Ovary (tissue), 3 donors: ENCODE results near the gene VAMP5.
"Not testable (repeated sequence)": the region's sequence is repeated elsewhere in the genome, so short reads cannot be mapped to it uniquely, and the experiment has no call there.

ENCODE experiments used
- EP300 ChIP-seq: sonication (generic); formaldehyde crosslinking; IDR thresholded peaks from one replicate; pipeline ENCODE4 v1.6.1; 2017; ENCODE audit warnings: antibody characterized with exemption
- POLR2A ChIP-seq: fragments of 450-650 bp; IDR thresholded peaks from one replicate; pipeline ENCODE4 v1.6.1; 2017; ENCODE audit warnings: antibody characterized with exemption, mild to moderate bottlenecking, moderate library complexity
- TF ChIP-seq, protein P1 (sequence below), 3 donors: fragments of 450-650 bp in 2 of 3; fragments of 200-600 bp in 1 of 3; IDR thresholded peaks; one replicate each; pipeline versions ENCODE4 v1.5.1 to v1.8.0; 2016 to 2022; ENCODE audit warnings: antibody characterized with exemption in 3 of 3, mild to moderate bottlenecking in 1 of 3
- donor health status: DM: no; HTN: no; CAD: no.

DNA sequence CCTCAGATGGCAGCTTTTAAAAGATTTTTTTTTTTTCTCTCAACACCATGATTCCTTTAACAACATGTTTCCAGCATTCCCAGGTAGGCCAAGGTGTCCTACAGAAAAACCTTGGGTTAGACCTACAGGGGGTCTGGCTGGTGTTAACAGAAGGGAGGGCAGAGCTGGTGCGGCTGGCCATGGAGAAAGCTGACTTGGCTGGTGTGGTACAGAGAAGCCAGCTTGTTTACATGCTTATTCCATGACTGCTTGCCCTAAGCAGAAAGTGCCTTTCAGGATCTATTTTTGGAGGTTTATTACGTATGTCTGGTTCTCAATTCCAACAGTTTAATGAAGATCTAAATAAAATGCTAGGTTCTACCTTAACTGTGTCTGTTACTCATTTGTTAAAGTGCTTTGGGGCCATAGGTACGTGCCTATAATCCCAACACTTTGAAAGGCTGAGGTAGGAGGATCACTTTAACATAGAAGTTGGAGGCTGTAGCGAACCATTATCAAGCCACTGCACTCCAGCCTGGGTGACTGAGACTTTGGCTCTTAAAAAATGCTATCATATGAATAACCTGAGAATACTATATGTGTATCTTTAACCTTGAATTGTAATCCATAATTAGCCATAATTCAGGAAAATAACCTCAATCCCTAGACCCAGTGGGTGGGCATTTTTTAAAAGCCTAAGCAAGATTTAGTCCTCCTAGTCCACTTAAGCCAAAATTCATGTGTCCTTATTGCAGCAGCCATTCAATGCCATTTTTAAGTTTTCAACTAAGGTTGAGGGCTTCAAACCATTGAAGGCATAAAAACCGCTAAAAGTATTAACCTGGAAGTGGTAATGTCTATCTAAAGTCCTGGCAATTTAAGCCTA is 39.1 kb upstream of the VAMP5 start:
- TF ChIP-seq, protein P1, sequence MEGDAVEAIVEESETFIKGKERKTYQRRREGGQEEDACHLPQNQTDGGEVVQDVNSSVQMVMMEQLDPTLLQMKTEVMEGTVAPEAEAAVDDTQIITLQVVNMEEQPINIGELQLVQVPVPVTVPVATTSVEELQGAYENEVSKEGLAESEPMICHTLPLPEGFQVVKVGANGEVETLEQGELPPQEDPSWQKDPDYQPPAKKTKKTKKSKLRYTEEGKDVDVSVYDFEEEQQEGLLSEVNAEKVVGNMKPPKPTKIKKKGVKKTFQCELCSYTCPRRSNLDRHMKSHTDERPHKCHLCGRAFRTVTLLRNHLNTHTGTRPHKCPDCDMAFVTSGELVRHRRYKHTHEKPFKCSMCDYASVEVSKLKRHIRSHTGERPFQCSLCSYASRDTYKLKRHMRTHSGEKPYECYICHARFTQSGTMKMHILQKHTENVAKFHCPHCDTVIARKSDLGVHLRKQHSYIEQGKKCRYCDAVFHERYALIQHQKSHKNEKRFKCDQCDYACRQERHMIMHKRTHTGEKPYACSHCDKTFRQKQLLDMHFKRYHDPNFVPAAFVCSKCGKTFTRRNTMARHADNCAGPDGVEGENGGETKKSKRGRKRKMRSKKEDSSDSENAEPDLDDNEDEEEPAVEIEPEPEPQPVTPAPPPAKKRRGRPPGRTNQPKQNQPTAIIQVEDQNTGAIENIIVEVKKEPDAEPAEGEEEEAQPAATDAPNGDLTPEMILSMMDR (IDR thresholded peaks at IDR 0.05): not testable (repeated sequence)
- not testable (repeated sequence) for TF ChIP-seq POLR2A, EP300
